ENCODE data around the gene EMP2. TPM values are rescaled to one million over a fixed set of nuclear protein-coding genes. Genes with fewer than 3 reads are reported as not detected.

EMP2 gene, protein sequence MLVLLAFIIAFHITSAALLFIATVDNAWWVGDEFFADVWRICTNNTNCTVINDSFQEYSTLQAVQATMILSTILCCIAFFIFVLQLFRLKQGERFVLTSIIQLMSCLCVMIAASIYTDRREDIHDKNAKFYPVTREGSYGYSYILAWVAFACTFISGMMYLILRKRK
- 7.7 and 8.8 TPM in 2 replicates for total RNA-seq

DNA sequence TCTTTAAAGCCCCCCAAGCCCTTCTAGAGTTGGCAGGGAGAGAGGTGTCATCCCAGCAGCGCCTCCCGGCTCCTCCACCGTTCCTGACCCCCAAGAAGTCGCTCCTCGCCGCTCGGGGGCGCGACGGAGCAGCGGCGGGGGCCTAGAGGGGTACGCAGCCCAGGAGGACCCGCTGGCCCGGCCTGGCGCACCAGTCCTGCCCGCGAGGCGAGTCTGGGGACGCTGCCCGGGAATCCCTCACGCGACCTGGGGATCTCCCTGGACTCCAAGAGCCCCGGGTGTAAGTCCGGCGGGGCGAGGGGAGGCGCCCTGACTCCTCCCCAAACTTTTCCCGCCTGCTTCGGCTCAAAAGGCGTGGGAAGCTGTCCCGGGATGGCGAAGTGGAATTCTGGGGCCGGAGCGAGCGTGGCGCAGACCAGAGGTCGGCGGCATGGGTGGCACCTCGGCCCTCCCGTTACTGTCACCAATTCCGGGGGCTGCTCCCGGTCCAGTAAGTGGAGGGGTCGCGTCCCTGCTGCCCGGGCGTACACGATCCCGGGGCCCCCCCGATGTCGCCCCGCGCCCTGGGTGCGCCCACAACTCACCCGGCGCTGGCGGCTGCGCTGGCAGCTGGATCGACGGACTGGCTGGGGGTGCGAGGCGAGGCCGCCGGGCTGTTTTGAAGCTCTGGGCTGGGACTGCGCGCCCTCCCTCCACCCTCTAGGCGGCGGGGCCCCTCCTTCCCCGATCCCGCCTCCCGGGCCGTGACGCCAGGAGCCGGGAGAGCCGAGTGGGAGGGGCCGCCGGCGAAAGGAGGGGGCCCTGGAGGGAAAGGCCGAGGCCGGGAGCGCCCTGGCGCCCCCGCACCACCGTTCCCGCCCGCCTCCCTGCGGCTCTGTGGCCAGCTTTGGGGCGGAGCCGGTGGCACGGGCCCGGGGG, at the start of gene EMP2:
Gene EMP2, minus strand, starts transcription at position 634 of the 918 bp plus-strand sequence. CDS start 32,981 bp downstream, outside the sequence.

Other genes with a start within 250 kb of the EMP2 start
- gene ATF7IP2, start 194.5 kb downstream of the EMP2 start, total RNA-seq, result 5.8 and 9.1 TPM in 2 replicates
- not detected in 2 replicates for gene TEKT5, start 114.3 kb upstream of the EMP2 start, total RNA-seq
- gene NUBP1, start 163.2 kb upstream of the EMP2 start, total RNA-seq, result 18.4 and 25.7 TPM in 2 replicates
- gene TVP23A, start 238.2 kb upstream of the EMP2 start, total RNA-seq, result not detected in 2 replicates

All from endothelial cell of coronary artery (primary cell).